SK-N-SH treated with all-trans-retinoic acid at 6 μM for 48 hours (cell line): ENCODE measurements around the gene PFN4.

Source experiments
- ATAC-seq: fragments of 200-7000 bp; cut with Tn5 transposase; 3 replicates; pipeline ENCODE4 v1.9.1; 2020; ENCODE audit warnings: mild to moderate bottlenecking, moderate library complexity
- CSDC2 ChIP-seq: fragments of 250-450 bp; sonication (Bioruptor Pico); IDR thresholded peaks from 2 replicates; pipeline ENCODE4 v1.5.0; 2020; ENCODE audit warnings: mild to moderate bottlenecking, moderate library complexity
- ESRRG ChIP-seq: fragments of 250-450 bp; sonication (Bioruptor Pico); IDR thresholded peaks from 2 replicates; pipeline ENCODE4 v1.6.1; 2021; ENCODE audit warnings: mild to moderate bottlenecking
- GLIS3 ChIP-seq: fragments of 250-450 bp; sonication (Bioruptor Pico); IDR thresholded peaks from 2 replicates; pipeline ENCODE4 v1.5.0; 2020; ENCODE audit warnings: mild to moderate bottlenecking, moderate library complexity
- ISL1 ChIP-seq: fragments of 250-450 bp; sonication (Bioruptor Pico); IDR thresholded peaks from 2 replicates; pipeline ENCODE4 v2.1.2; 2022; ENCODE audit warnings: mild to moderate bottlenecking, moderate library complexity
- OSR1 ChIP-seq: fragments of 250-450 bp; sonication (Bioruptor Pico); IDR thresholded peaks from 2 replicates; pipeline ENCODE4 v1.8.0; 2022; ENCODE audit warnings: moderate library complexity, mild to moderate bottlenecking, inconsistent platforms
- RARB ChIP-seq: fragments of 250-450 bp; sonication (Bioruptor Pico); IDR thresholded peaks from 2 replicates; pipeline ENCODE4 v1.8.0; 2021; ENCODE audit warnings: mild to moderate bottlenecking, moderate library complexity
- SNAI2 ChIP-seq: fragments of 250-450 bp; sonication (Bioruptor Pico); IDR thresholded peaks from 2 replicates; pipeline ENCODE4 v1.5.0; 2020; ENCODE audit warnings: mild to moderate bottlenecking, moderate library complexity
- TCF4 ChIP-seq: fragments of 250-450 bp; sonication (Bioruptor Pico); IDR thresholded peaks from 2 replicates; pipeline ENCODE4 v1.8.0; 2021; ENCODE audit warnings: mild to moderate bottlenecking, moderate library complexity, borderline replicate concordance
- ZC3H10 ChIP-seq: fragments of 250-450 bp; sonication (Bioruptor Pico); IDR thresholded peaks from 2 replicates; pipeline ENCODE4 v1.5.1; 2021; ENCODE audit warnings: mild to moderate bottlenecking, moderate library complexity
- ZFP3 ChIP-seq: fragments of 250-450 bp; sonication (Bioruptor Pico); IDR thresholded peaks from 2 replicates; pipeline ENCODE4 v1.5.0; 2020; ENCODE audit warnings: mild to moderate bottlenecking, moderate library complexity
- ZFP30 ChIP-seq: fragments of 450-650 bp; formaldehyde crosslinking; IDR thresholded peaks from 2 replicates; pipeline ENCODE4 v1.5.0; 2022; ENCODE audit warnings: mild to moderate bottlenecking, moderate library complexity
- ZNF70 ChIP-seq: fragments of 450-650 bp; formaldehyde crosslinking; IDR thresholded peaks from 2 replicates; pipeline ENCODE4 v1.5.0; 2020; ENCODE audit warnings: mild to moderate bottlenecking, moderate library complexity
- ZNF8 ChIP-seq: fragments of 450-650 bp; formaldehyde crosslinking; IDR thresholded peaks from 2 replicates; pipeline ENCODE4 v1.5.0; 2020; ENCODE audit warnings: mild to moderate bottlenecking, moderate library complexity
- TF ChIP-seq, protein P1 (sequence below): fragments of 250-450 bp; sonication (Bioruptor Pico); IDR thresholded peaks from 2 replicates; pipeline ENCODE4 v1.5.1; 2020; ENCODE audit warnings: low read depth, mild to moderate bottlenecking, moderate library complexity
- TF ChIP-seq, protein P2 (sequence below): fragments of 250-450 bp; sonication (Bioruptor Pico); IDR thresholded peaks from 2 replicates; pipeline ENCODE4 v1.5.1; 2021; ENCODE audit warnings: mild to moderate bottlenecking, moderate library complexity
- TF ChIP-seq, protein P3 (sequence below): fragments of 250-450 bp; sonication (Bioruptor Pico); IDR thresholded peaks from 2 replicates; pipeline ENCODE4 v1.5.0; 2020; ENCODE audit warnings: mild to moderate bottlenecking, moderate library complexity
- TF ChIP-seq, protein P4 (sequence below): fragments of 250-450 bp; sonication (Bioruptor Pico); IDR thresholded peaks from 2 replicates; pipeline ENCODE4 v1.8.0; 2021; ENCODE audit warnings: low read depth, mild to moderate bottlenecking, moderate library complexity, borderline replicate concordance
- TF ChIP-seq, protein P5 (sequence below): fragments of 250-450 bp; sonication (Bioruptor Pico); IDR thresholded peaks from 2 replicates; pipeline ENCODE4 v1.8.0; 2020; ENCODE audit warnings: mild to moderate bottlenecking, moderate library complexity, borderline replicate concordance

PFN4 gene

DNA sequence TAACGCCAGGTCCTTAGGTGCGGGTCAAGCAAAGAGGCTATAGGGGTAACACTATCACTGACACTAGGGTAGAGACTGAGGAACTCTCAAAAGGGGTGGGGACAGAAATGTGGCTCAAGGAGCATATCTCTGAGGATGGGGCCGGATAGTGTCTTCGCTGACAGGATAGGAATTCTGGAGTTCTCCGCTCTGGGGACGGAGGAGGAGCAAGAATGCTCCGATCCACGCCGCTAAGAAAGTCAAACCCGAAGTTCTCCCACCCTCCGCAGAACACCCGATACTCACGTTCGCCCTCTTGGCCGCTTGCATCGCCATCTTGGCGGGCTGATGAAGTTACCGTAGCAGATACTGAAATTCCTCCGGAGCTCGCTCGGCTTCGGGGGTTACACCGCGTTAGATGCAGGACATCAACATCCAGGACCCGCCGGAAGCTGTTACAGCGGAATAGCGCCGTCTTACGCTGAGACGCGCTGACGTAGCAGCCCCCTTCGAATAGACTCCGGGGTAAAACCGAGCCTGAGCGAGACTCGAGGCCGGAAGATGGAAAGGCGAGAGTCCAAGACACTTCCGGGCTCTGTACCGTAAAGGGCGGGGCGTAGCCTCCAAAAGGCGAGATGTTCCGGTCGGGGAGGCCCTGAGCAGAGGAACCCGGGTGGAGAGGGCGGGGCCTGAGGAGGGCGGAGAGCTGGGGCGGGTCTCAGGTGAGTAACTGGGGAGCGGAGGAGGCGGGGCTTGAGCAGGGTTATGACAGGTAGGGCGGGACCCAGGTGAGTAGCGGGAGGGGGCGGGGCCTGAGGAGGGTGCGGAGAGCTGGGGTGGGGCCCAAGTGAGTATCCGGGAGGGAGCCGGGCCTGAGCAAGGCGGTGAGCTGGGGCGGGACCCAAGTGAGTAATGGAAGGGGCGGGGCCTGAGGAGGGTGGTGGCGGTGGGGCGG is 47.0 kb downstream of the PFN4 start, which contains the start of gene SF3B6 (continued):
- TF ChIP-seq GLIS3 = no peak
- TF ChIP-seq, protein P1, sequence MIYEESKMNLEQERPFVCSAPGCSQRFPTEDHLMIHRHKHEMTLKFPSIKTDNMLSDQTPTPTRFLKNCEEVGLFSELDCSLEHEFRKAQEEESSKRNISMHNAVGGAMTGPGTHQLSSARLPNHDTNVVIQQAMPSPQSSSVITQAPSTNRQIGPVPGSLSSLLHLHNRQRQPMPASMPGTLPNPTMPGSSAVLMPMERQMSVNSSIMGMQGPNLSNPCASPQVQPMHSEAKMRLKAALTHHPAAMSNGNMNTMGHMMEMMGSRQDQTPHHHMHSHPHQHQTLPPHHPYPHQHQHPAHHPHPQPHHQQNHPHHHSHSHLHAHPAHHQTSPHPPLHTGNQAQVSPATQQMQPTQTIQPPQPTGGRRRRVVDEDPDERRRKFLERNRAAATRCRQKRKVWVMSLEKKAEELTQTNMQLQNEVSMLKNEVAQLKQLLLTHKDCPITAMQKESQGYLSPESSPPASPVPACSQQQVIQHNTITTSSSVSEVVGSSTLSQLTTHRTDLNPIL (CRISPR knock-in tag) = 0 out of 2 replicates have a peak, but pooled peaks have one; percentile 26
- no peak for TF ChIP-seq OSR1 (CRISPR knock-in tag)
- TF ChIP-seq ZNF8 (CRISPR knock-in tag) = peak; percentile 16; the same call in 1 of the 2 replicates
- peak; percentile 14; the same call in 1 of the 2 replicates for TF ChIP-seq ZNF70 (CRISPR knock-in tag)
- 0 out of 2 replicates have a peak, but pooled peaks have one; percentile 42 for TF ChIP-seq ZFP30
- TF ChIP-seq SNAI2 = no peak
- TF ChIP-seq RARB = no peak
- TF ChIP-seq, protein P2, sequence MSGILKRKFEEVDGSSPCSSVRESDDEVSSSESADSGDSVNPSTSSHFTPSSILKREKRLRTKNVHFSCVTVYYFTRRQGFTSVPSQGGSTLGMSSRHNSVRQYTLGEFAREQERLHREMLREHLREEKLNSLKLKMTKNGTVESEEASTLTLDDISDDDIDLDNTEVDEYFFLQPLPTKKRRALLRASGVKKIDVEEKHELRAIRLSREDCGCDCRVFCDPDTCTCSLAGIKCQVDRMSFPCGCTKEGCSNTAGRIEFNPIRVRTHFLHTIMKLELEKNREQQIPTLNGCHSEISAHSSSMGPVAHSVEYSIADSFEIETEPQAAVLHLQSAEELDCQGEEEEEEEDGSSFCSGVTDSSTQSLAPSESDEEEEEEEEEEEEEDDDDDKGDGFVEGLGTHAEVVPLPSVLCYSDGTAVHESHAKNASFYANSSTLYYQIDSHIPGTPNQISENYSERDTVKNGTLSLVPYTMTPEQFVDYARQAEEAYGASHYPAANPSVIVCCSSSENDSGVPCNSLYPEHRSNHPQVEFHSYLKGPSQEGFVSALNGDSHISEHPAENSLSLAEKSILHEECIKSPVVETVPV (CRISPR knock-in tag) = no peak
- TF ChIP-seq ESRRG (CRISPR knock-in tag) = no peak

DNA sequence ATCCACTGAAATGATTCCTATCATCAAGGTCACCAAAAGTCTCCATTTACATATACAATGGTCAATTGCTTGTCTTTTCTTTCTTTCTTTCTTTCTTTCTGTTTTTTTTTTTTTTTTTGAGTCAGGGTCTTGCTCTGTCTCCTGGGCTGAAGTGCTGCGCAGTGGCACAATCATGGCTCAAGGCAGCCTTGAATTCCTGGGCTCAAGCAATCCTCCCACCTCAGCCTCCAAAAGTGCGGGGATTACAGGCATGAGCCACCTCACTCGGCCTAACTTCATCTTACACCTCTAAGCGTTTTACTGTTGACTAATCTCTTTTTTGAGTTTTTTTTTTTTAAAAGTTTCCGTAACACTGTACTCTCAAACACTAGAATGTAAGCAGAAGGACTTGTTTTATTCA is 47.9 kb downstream of the PFN4 start:
- TF ChIP-seq ZNF8 (CRISPR knock-in tag) = no peak
- TF ChIP-seq, protein P1 (CRISPR knock-in tag) = no peak
- TF ChIP-seq ZFP30 = no peak
- no peak for TF ChIP-seq ISL1 (CRISPR knock-in tag)
- TF ChIP-seq, protein P2 (CRISPR knock-in tag) = no peak
- TF ChIP-seq RARB = no peak
- no peak for TF ChIP-seq GLIS3
- no peak for ATAC-seq

DNA sequence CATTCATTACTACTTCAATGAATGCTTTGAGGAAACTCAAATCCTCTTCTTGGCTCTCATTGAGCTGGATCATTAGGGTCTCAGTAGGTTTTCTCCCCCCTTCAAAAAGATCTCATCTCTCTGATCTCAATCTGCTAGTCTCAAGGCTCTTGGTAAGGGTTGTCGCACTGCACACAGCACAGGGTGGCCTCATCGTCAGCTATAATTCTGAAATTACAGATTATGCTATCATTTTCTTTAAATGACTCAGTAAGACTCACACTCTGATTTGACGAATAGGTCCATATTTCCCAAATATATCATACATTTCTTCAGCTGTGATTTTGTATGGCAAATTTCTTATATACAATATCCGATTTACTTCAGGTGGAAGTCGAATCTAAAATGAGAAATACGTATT is 49.3 kb downstream of the PFN4 start:
- TF ChIP-seq, protein P3, sequence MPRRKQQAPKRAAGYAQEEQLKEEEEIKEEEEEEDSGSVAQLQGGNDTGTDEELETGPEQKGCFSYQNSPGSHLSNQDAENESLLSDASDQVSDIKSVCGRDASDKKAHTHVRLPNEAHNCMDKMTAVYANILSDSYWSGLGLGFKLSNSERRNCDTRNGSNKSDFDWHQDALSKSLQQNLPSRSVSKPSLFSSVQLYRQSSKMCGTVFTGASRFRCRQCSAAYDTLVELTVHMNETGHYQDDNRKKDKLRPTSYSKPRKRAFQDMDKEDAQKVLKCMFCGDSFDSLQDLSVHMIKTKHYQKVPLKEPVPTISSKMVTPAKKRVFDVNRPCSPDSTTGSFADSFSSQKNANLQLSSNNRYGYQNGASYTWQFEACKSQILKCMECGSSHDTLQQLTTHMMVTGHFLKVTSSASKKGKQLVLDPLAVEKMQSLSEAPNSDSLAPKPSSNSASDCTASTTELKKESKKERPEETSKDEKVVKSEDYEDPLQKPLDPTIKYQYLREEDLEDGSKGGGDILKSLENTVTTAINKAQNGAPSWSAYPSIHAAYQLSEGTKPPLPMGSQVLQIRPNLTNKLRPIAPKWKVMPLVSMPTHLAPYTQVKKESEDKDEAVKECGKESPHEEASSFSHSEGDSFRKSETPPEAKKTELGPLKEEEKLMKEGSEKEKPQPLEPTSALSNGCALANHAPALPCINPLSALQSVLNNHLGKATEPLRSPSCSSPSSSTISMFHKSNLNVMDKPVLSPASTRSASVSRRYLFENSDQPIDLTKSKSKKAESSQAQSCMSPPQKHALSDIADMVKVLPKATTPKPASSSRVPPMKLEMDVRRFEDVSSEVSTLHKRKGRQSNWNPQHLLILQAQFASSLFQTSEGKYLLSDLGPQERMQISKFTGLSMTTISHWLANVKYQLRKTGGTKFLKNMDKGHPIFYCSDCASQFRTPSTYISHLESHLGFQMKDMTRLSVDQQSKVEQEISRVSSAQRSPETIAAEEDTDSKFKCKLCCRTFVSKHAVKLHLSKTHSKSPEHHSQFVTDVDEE (CRISPR knock-in tag) = no peak
- TF ChIP-seq ZNF8 (CRISPR knock-in tag) = no peak
- TF ChIP-seq, protein P4, sequence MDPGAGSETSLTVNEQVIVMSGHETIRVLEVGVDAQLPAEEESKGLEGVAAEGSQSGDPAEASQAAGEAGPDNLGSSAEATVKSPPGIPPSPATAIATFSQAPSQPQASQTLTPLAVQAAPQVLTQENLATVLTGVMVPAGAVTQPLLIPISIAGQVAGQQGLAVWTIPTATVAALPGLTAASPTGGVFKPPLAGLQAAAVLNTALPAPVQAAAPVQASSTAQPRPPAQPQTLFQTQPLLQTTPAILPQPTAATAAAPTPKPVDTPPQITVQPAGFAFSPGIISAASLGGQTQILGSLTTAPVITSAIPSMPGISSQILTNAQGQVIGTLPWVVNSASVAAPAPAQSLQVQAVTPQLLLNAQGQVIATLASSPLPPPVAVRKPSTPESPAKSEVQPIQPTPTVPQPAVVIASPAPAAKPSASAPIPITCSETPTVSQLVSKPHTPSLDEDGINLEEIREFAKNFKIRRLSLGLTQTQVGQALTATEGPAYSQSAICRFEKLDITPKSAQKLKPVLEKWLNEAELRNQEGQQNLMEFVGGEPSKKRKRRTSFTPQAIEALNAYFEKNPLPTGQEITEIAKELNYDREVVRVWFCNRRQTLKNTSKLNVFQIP (CRISPR knock-in tag) = no peak
- no peak for TF ChIP-seq ZC3H10 (CRISPR knock-in tag)
- TF ChIP-seq ZFP3 (CRISPR knock-in tag) = no peak
- no peak for TF ChIP-seq CSDC2 (CRISPR knock-in tag)
- no peak for TF ChIP-seq TCF4 (CRISPR knock-in tag)
- TF ChIP-seq, protein P5, sequence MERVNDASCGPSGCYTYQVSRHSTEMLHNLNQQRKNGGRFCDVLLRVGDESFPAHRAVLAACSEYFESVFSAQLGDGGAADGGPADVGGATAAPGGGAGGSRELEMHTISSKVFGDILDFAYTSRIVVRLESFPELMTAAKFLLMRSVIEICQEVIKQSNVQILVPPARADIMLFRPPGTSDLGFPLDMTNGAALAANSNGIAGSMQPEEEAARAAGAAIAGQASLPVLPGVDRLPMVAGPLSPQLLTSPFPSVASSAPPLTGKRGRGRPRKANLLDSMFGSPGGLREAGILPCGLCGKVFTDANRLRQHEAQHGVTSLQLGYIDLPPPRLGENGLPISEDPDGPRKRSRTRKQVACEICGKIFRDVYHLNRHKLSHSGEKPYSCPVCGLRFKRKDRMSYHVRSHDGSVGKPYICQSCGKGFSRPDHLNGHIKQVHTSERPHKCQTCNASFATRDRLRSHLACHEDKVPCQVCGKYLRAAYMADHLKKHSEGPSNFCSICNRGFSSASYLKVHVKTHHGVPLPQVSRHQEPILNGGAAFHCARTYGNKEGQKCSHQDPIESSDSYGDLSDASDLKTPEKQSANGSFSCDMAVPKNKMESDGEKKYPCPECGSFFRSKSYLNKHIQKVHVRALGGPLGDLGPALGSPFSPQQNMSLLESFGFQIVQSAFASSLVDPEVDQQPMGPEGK (CRISPR knock-in tag) = no peak
- no peak for ATAC-seq
